ENCODE results near the gene SIGMAR1.

SIGMAR1 gene

DNA sequence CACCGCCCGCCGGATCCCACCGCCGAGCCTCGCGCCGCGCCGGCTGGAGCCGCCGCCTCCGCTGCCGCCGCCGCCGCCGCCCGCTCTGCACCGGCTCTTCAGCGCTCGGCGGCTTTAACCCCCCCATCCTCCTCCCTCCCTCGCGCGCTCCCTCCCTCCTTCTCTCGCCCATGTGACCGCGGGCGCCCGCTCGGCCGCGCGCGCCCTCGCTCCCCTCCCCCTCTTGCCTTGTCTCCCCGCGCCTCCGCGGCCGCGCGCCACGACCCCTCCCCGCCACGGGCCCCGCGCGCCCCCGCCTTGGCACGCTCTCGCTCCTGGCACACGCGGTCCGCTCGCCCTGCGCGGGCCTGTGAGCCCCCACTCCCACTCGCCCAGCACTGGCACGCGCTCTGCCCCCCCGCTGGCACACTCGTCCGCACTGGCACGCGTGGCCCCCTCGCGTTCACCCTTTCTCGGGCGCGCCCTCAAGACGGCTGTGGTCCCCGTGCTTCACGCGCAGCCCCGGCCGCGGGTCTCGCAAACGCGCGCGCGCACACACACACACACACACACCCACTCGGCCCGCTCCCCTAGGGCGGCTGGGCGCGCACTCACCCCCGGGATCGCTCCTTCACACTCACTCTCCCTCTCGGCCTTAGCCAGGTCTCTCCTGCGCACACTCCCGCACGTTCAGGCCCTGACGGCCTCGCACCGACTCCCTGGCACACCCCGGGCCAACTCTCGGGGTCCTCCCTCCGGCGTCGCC, 47.8 kb downstream of the SIGMAR1 start, which contains the start of gene CNTFR:
Gene CNTFR, minus strand, starts transcription at position 89 of the 745 bp plus-strand sequence. CDS start 20,743 bp downstream, outside the sequence.
- H3K27ac ChIP-seq, result peak within 1 kb of the TSS in 10 of 21 experiments; percentile 2 to 76 (median 48)

DNA sequence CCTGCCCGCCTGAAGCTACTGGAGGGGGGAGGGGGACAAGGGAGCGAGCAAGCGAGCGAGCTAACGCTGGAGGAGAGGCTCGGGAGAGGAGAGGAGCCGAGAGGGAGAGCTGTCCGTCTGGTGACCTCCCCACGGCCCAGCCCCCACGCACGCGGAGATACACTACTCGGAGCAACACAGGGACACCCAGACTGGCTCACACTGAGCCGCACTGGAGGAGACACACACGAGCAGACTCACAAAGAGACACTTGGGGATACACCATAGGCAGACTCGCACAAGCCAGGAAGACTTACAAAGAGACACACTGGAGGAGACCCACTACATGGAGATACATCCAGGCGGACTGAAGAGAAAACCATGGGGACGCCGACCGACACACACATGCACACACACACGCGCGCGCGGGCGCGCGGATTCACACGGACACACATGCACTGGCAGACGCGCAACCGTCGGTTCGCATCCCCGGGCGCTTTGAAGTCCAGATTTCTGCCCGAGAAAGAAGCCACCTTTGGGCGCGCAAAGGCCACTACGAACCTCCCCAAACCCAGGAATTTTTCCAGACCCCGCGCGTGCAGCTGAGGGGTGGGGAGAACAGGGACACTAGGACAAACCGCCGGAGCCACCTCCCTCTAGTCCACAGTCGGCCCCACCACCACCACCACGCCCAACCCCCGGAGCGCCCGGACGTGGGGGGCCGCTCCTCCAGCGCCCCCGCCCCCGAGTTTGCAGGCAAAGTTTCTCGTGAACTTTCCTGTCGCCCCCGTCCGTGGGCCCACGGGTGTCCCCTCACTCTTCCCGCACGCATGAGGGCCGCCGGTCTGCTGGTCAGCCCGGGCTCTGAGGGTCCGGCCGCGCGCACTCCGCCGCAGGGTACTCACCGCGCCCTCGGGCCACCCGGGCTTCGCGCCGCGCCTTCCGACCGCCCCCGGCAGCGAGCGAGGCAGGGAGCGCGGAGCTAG, 48.6 kb downstream of the SIGMAR1 start:
- Histone ChIP-seq H3K27ac (peak overlapping the region in 1 of 21 experiments; percentile 29), H3K4me3 (peak overlapping the region in 6 of 7 experiments; percentile 29 to 63 (median 38))

More for the DNA sequence above, 47.8 kb downstream of the SIGMAR1 start, which contains the start of gene CNTFR:
- peak within 1 kb of the TSS; percentile 29 to 63 (median 36) for H3K4me3 ChIP-seq

DNA sequence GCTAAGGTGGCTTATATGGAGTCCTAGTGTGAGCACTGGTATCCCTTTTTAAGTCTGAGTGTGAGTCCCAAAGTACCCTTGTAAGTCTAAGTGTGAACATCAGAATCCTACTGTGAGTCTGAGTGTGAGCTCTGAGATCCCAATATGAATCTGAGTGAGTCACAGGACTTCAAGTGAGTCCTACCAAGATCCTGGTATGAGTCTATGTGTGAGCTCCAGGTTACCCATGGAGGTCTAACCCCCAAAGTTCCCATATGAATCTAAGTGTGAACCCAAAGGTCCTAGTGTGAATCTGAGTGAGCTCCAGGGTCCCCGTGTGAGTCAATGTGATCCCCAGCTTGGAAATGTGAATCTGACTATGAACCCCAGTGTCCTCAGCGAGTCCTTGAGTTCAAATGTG, 50.3 kb downstream of the SIGMAR1 start:
- no peak overlapping the region for H3K27ac ChIP-seq
- no peak overlapping the region for H3K4me3 ChIP-seq

- Histone ChIP-seq H3K4me3 (no peak overlapping the region), H3K27ac (no peak overlapping the region)
These were observed 51.5 kb downstream of the SIGMAR1 start for GRCh38 chr9:34585946-34586669.

GRCh38 chr9:34584970-34585369, 52.6 kb downstream of the SIGMAR1 start:
- H3K4me3 ChIP-seq, result no peak overlapping the region
- H3K27ac ChIP-seq, result no peak overlapping the region
